Liver (tissue), 3 donors: ENCODE measurements around the gene FANCE.

ENCODE experiments used
- EGR1 ChIP-seq, 2 donors: IDR thresholded peaks; 2 replicates each; pipeline ENCODE4 v1.6.1; 2016 to 2018; ENCODE audit warnings: antibody characterized with exemption in 2 of 2, low read depth in 2 of 2
- GABPA ChIP-seq, 2 donors: IDR thresholded peaks in 1 of 2; conservative IDR thresholded peaks in 1 of 2; 2 replicates each; pipeline ENCODE4 v1.6.1; 2016; ENCODE audit warnings: antibody characterized with exemption in 2 of 2, mild to moderate bottlenecking in 1 of 2, moderate library complexity in 1 of 2
- RAD21 ChIP-seq, 2 donors: IDR thresholded peaks; 2 replicates each; pipeline ENCODE4 v1.6.1; 2016; ENCODE audit warnings: antibody characterized with exemption in 2 of 2, mild to moderate bottlenecking in 2 of 2
- SP1 ChIP-seq: IDR thresholded peaks from 2 replicates; pipeline ENCODE4 v1.6.1; 2018; ENCODE audit warnings: antibody characterized with exemption, mild to moderate bottlenecking
- TAF1 ChIP-seq: conservative IDR thresholded peaks from 2 replicates; pipeline ENCODE4 v1.6.1; 2016; ENCODE audit warnings: antibody characterized with exemption, mild to moderate bottlenecking
- YY1 ChIP-seq: IDR thresholded peaks from 2 replicates; pipeline ENCODE4 v1.6.1; 2016; ENCODE audit warnings: antibody characterized with exemption, mild to moderate bottlenecking
- TF ChIP-seq, protein P1 (sequence below): fragments of 150-350 bp; IDR thresholded peaks from 2 replicates; pipeline ENCODE4 v1.5.1; 2017; ENCODE audit warnings: improper control_type of control experiment, low read depth, low read length; ENCODE audit not compliant: missing input control
- TF ChIP-seq, protein P2 (sequence below): IDR thresholded peaks from 2 replicates; pipeline ENCODE4 v1.6.1; 2016; ENCODE audit warnings: antibody characterized with exemption, mild to moderate bottlenecking
- TF ChIP-seq, protein P3 (sequence below): IDR thresholded peaks from 2 replicates; pipeline ENCODE4 v1.6.1; 2016; ENCODE audit warnings: antibody characterized with exemption
- TF ChIP-seq, protein P4 (sequence below): IDR thresholded peaks from 2 replicates; pipeline ENCODE4 v1.6.1; 2016; ENCODE audit warnings: antibody characterized with exemption
- TF ChIP-seq, protein P5 (sequence below): IDR thresholded peaks from 2 replicates; pipeline ENCODE4 v1.6.1; 2016; ENCODE audit warnings: antibody characterized with exemption
- donor health status: healthy.
- donor health status: healthy.

DNA sequence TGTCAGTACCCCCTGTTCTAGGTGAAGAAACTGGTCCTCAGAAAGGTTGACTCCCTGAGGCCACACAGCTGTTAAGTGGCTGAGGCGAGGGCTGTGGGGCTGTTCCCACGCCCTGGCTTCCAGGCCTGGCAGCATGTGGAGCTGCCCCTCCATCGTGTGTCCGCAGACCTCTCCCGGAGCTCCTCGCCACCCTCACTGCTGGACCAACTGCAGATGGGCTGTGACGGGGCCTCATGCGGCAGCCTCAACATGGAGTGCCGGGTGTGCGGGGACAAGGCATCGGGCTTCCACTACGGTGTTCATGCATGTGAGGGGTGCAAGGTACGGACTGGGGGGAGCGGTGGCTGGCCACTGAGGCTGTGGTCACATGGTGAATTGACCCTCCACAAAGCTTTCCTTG, 32.2 kb upstream of the FANCE start:
- TF ChIP-seq, protein P1, sequence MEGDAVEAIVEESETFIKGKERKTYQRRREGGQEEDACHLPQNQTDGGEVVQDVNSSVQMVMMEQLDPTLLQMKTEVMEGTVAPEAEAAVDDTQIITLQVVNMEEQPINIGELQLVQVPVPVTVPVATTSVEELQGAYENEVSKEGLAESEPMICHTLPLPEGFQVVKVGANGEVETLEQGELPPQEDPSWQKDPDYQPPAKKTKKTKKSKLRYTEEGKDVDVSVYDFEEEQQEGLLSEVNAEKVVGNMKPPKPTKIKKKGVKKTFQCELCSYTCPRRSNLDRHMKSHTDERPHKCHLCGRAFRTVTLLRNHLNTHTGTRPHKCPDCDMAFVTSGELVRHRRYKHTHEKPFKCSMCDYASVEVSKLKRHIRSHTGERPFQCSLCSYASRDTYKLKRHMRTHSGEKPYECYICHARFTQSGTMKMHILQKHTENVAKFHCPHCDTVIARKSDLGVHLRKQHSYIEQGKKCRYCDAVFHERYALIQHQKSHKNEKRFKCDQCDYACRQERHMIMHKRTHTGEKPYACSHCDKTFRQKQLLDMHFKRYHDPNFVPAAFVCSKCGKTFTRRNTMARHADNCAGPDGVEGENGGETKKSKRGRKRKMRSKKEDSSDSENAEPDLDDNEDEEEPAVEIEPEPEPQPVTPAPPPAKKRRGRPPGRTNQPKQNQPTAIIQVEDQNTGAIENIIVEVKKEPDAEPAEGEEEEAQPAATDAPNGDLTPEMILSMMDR, result no peak
- TF ChIP-seq, protein P2, sequence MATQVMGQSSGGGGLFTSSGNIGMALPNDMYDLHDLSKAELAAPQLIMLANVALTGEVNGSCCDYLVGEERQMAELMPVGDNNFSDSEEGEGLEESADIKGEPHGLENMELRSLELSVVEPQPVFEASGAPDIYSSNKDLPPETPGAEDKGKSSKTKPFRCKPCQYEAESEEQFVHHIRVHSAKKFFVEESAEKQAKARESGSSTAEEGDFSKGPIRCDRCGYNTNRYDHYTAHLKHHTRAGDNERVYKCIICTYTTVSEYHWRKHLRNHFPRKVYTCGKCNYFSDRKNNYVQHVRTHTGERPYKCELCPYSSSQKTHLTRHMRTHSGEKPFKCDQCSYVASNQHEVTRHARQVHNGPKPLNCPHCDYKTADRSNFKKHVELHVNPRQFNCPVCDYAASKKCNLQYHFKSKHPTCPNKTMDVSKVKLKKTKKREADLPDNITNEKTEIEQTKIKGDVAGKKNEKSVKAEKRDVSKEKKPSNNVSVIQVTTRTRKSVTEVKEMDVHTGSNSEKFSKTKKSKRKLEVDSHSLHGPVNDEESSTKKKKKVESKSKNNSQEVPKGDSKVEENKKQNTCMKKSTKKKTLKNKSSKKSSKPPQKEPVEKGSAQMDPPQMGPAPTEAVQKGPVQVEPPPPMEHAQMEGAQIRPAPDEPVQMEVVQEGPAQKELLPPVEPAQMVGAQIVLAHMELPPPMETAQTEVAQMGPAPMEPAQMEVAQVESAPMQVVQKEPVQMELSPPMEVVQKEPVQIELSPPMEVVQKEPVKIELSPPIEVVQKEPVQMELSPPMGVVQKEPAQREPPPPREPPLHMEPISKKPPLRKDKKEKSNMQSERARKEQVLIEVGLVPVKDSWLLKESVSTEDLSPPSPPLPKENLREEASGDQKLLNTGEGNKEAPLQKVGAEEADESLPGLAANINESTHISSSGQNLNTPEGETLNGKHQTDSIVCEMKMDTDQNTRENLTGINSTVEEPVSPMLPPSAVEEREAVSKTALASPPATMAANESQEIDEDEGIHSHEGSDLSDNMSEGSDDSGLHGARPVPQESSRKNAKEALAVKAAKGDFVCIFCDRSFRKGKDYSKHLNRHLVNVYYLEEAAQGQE, result no peak
- no peak for TF ChIP-seq YY1
- TF ChIP-seq, protein P3, sequence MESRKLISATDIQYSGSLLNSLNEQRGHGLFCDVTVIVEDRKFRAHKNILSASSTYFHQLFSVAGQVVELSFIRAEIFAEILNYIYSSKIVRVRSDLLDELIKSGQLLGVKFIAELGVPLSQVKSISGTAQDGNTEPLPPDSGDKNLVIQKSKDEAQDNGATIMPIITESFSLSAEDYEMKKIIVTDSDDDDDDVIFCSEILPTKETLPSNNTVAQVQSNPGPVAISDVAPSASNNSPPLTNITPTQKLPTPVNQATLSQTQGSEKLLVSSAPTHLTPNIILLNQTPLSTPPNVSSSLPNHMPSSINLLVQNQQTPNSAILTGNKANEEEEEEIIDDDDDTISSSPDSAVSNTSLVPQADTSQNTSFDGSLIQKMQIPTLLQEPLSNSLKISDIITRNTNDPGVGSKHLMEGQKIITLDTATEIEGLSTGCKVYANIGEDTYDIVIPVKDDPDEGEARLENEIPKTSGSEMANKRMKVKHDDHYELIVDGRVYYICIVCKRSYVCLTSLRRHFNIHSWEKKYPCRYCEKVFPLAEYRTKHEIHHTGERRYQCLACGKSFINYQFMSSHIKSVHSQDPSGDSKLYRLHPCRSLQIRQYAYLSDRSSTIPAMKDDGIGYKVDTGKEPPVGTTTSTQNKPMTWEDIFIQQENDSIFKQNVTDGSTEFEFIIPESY, result no peak
- TF ChIP-seq EGR1 (IDR thresholded peaks at IDR 0.05; ENCODE audit: low read depth in 2 of 2), result no peak
- no peak for TF ChIP-seq GABPA (IDR thresholded peaks at IDR 0.05 in 1 of 2, conservative IDR thresholded peaks at IDR 0.05 in 1 of 2)
- TF ChIP-seq TAF1, result no peak
- TF ChIP-seq, protein P4, sequence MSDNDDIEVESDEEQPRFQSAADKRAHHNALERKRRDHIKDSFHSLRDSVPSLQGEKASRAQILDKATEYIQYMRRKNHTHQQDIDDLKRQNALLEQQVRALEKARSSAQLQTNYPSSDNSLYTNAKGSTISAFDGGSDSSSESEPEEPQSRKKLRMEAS, result no peak
- no peak for TF ChIP-seq RAD21 (IDR thresholded peaks at IDR 0.05)
- TF ChIP-seq SP1, result no peak
- TF ChIP-seq, protein P5, sequence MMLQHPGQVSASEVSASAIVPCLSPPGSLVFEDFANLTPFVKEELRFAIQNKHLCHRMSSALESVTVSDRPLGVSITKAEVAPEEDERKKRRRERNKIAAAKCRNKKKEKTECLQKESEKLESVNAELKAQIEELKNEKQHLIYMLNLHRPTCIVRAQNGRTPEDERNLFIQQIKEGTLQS, result no peak
